ENCODE data around the gene SH3PXD2B. TPM values are rescaled to one million over a fixed set of nuclear protein-coding genes. Genes with fewer than 3 reads are reported as not detected.

Gene SH3PXD2B
- total RNA-seq, 6 experiments from 2014 or later = 2.5 to 6.8 (median 5.2) TPM

GRCh38 chr5:172407241-172407691, 47.1 kb downstream of the SH3PXD2B start:
- intact Hi-C loops (cut with DNase I) = no loop called here
- no peak overlapping the region for H3K27ac ChIP-seq

GRCh38 chr5:172405226-172406107, 48.9 kb downstream of the SH3PXD2B start:
- no peak for TF ChIP-seq POLR2A (IDR thresholded peaks at IDR 0.05)
- TF ChIP-seq CTCF (IDR thresholded peaks at IDR 0.05) = no peak
- 89% methylated on average over 9 of the region's 9 CpGs for WGBS (ENCODE audit: insufficient coverage, low coverage, low lambda C conversion rate, missing lambda C conversion rate)
- DNase-seq (no peak), ATAC-seq (no peak)
- Histone ChIP-seq H3K36me3 (no peaks in the 10 kb centered on the region), H3K4me1 (no peaks in the 10 kb centered on the region), H3K27me3 (no peaks in the 10 kb centered on the region), H3K4me3 (no peak overlapping the region), H3K27ac (no peak overlapping the region), H3K9me3 (no peaks in the 10 kb centered on the region)
- intact Hi-C loops (cut with DNase I) = no loop called here

More at GRCh38 chr5:172407241-172407691, 47.1 kb downstream of the SH3PXD2B start:
- Histone ChIP-seq H3K9me3 (no peaks in the 10 kb centered on the region), H3K36me3 (no peaks in the 10 kb centered on the region), H3K4me3 (no peak overlapping the region), H3K4me1 (no peaks in the 10 kb centered on the region), H3K27me3 (no peaks in the 10 kb centered on the region)
- no peak for DNase-seq
- TF ChIP-seq CTCF (IDR thresholded peaks at IDR 0.05) (no peak), POLR2A (IDR thresholded peaks at IDR 0.05) (no peak)
- peak in 2 of 4 donors; percentile 29 to 31 for ATAC-seq
- 23% methylated on average over 3 of the region's 3 CpGs for WGBS (ENCODE audit: insufficient coverage, low coverage, low lambda C conversion rate, missing lambda C conversion rate)

GRCh38 chr5:172404746-172405145, 49.6 kb downstream of the SH3PXD2B start:
- Histone ChIP-seq H3K27ac (no peak overlapping the region), H3K27me3 (no peaks in the 10 kb centered on the region), H3K4me1 (no peaks in the 10 kb centered on the region), H3K4me3 (no peak overlapping the region), H3K9me3 (no peaks in the 10 kb centered on the region), H3K36me3 (no peaks in the 10 kb centered on the region)
- TF ChIP-seq CTCF (IDR thresholded peaks at IDR 0.05) = no peak
- TF ChIP-seq POLR2A (IDR thresholded peaks at IDR 0.05) = no peak
- DNase-seq (no peak), ATAC-seq (no peak)
- WGBS (ENCODE audit: insufficient coverage, low coverage, low lambda C conversion rate, missing lambda C conversion rate) = 92% methylated on average over 4 of the region's 4 CpGs
- intact Hi-C loops (cut with DNase I) = no loop called here

GRCh38 chr5:172403817-172404216, 50.5 kb downstream of the SH3PXD2B start:
- H3K27ac ChIP-seq = no peak overlapping the region
- ATAC-seq = no peak
- H3K4me3 ChIP-seq = no peak overlapping the region
- H3K4me1 ChIP-seq = no peaks in the 10 kb centered on the region
- WGBS (ENCODE audit: insufficient coverage, low coverage, low lambda C conversion rate, missing lambda C conversion rate) = 89% methylated on average over 5 of the region's 7 CpGs
- intact Hi-C loops (cut with DNase I) = no loop called here
- TF ChIP-seq CTCF (IDR thresholded peaks at IDR 0.05) = no peak
- TF ChIP-seq POLR2A (IDR thresholded peaks at IDR 0.05) = no peak
- H3K9me3 ChIP-seq = no peaks in the 10 kb centered on the region
- H3K27me3 ChIP-seq = no peaks in the 10 kb centered on the region
- DNase-seq = no peak
- no peaks in the 10 kb centered on the region for H3K36me3 ChIP-seq

Measured in right lobe of liver (tissue), 6 donors.